Left lung (tissue), 10 donors: ENCODE measurements around the gene BID. TPM values are rescaled to one million over a fixed set of nuclear protein-coding genes. Genes with fewer than 3 reads are reported as not detected.

Source experiments
- ATAC-seq: fragments of 200-7000 bp; cut with Tn5 transposase; one replicate; pipeline ENCODE4 v1.9.1; 2020; ENCODE audit warnings: moderate library complexity
- DNase-seq, 4 donors: peaks; one replicate each; pipeline ENCODE4 v3.0.0-alpha.2; 2013 to 2020
- H3K27ac ChIP-seq, 2 donors: fragments of 200-600 bp; sonication (generic) in 1 of 2; one replicate each; pipeline versions ENCODE4 v1.5.0 to v1.8.0; 2020 to 2021
- H3K27me3 ChIP-seq, 2 donors: fragments of 200-600 bp; sonication (generic) in 1 of 2; one replicate each; pipeline versions ENCODE4 v1.5.0 to v1.8.0; 2020 to 2021
- H3K36me3 ChIP-seq, 2 donors: fragments of 200-600 bp; sonication (generic) in 1 of 2; one replicate each; pipeline versions ENCODE4 v1.5.0 to v1.8.0; 2020 to 2021
- H3K4me1 ChIP-seq, 2 donors: fragments of 200-600 bp; one replicate each; pipeline ENCODE4 v1.8.0; 2021
- H3K4me3 ChIP-seq, 2 donors: fragments of 200-600 bp; sonication (generic) in 1 of 2; one replicate each; pipeline versions ENCODE4 v1.5.0 to v1.8.0; 2020 to 2021; ENCODE audit warnings: mild to moderate bottlenecking in 1 of 2
- H3K9me3 ChIP-seq, 2 donors: fragments of 200-600 bp; sonication (generic) in 1 of 2; one replicate each; pipeline versions ENCODE4 v1.5.0 to v1.8.0; 2020 to 2021
- CTCF ChIP-seq, 2 donors: fragments of 200-600 bp; sonication (generic) in 1 of 2; IDR thresholded peaks; one replicate each; pipeline versions ENCODE4 v1.5.0 to v1.8.0; 2021; ENCODE audit warnings: antibody characterized with exemption in 2 of 2
- intact Hi-C, 2 donors: fragments of 100-400 bp; cut with DNase I; formaldehyde crosslinking; loops; one replicate each; pipeline versions ENCODE4 v1.11.2 to v1.14.2; 2022
- polyA plus RNA-seq, 6 donors: library from polyadenylated mRNA; unstranded; fragments of 120-200 nt; gene quantifications; one replicate each; pipeline ENCODE4 v1.2.1, GENCODE V29; 2013; ENCODE audit not compliant: insufficient read length in 6 of 6
- total RNA-seq, 2 donors: library from RNA; stranded (reverse); fragmentation: NEBNext Ultra II Directional; extraction: Animal tissue kit (Norgen Biotek cat#: 25700); gene quantifications; one replicate each; pipeline ENCODE4 v1.2.1, GENCODE V29; 2021
- donor health status: DM: no; HTN: yes; CAD: no.
- donor health status: DM: no; HTN: no; CAD: no.

BID gene
- total and polyA plus RNA-seq, 8 donors: 18.1 to 33.5 (median 21.0) TPM

GRCh38 chr22:17744430-17744829 is 29.8 kb downstream of the BID start:
- no peak overlapping the region for H3K27ac ChIP-seq
- DNase-seq (no peak), ATAC-seq (no peak)
- TF ChIP-seq CTCF (IDR thresholded peaks at IDR 0.05): no peak
- H3K4me1 ChIP-seq: no peaks in the 10 kb centered on the region
- no peaks in the 10 kb centered on the region for H3K9me3 ChIP-seq
- H3K4me3 ChIP-seq: no peak overlapping the region
- intact Hi-C loops: no loop called here
- peaks cover 0 to 50% of the 10 kb centered on the region in 2 donors for H3K36me3 ChIP-seq
- no peaks in the 10 kb centered on the region for H3K27me3 ChIP-seq

GRCh38 chr22:17743661-17744411 is 30.4 kb downstream of the BID start:
- no peaks in the 10 kb centered on the region for H3K27me3 ChIP-seq
- H3K9me3 ChIP-seq: no peaks in the 10 kb centered on the region
- TF ChIP-seq CTCF (IDR thresholded peaks at IDR 0.05): no peak
- no peak overlapping the region for H3K4me3 ChIP-seq
- H3K4me1 ChIP-seq: no peaks in the 10 kb centered on the region
- ATAC-seq (no peak), DNase-seq (no peak)
- peaks cover 0 to 52% of the 10 kb centered on the region in 2 donors for H3K36me3 ChIP-seq
- no peak overlapping the region for H3K27ac ChIP-seq
- intact Hi-C loops: no loop called here

- intact Hi-C loops: no loop called here
- peak; percentile 91 for ATAC-seq
- H3K4me3 ChIP-seq: no peak overlapping the region
- no peak overlapping the region for H3K27ac ChIP-seq
- no peaks in the 10 kb centered on the region for H3K4me1 ChIP-seq
- peak in 3 of 4 donors; percentile 16 to 83 (median 70) for DNase-seq
- H3K9me3 ChIP-seq: no peaks in the 10 kb centered on the region
- peaks cover 0 to 56% of the 10 kb centered on the region in 2 donors for H3K36me3 ChIP-seq
- H3K27me3 ChIP-seq: no peaks in the 10 kb centered on the region
- peak; percentile 75 to 76 for TF ChIP-seq CTCF (IDR thresholded peaks at IDR 0.05)
Observed at GRCh38 chr22:17742527-17742902, 31.8 kb downstream of the BID start.

GRCh38 chr22:17741866-17742526 is 32.3 kb downstream of the BID start:
- Histone ChIP-seq H3K27me3 (no peaks in the 10 kb centered on the region), H3K36me3 (peaks cover 0 to 61% of the 10 kb centered on the region in 2 donors), H3K4me3 (no peak overlapping the region), H3K4me1 (no peaks in the 10 kb centered on the region), H3K9me3 (no peaks in the 10 kb centered on the region), H3K27ac (no peak overlapping the region)
- intact Hi-C loops: no loop called here
- TF ChIP-seq CTCF (IDR thresholded peaks at IDR 0.05): no peak
- DNase-seq (no peak), ATAC-seq (no peak)

- DNase-seq (no peak), ATAC-seq (no peak)
- no peaks in the 10 kb centered on the region for H3K4me1 ChIP-seq
- no peak for TF ChIP-seq CTCF (IDR thresholded peaks at IDR 0.05)
- H3K36me3 ChIP-seq: peaks cover 0 to 87% of the 10 kb centered on the region in 2 donors
- H3K9me3 ChIP-seq: no peaks in the 10 kb centered on the region
- intact Hi-C loops: no loop called here
- no peak overlapping the region for H3K27ac ChIP-seq
- no peaks in the 10 kb centered on the region for H3K27me3 ChIP-seq
- no peak overlapping the region for H3K4me3 ChIP-seq
Observed at GRCh38 chr22:17739196-17739975, 34.9 kb downstream of the BID start.
